Uterus (tissue), 4 donors: ENCODE results near the gene PYGB. TPM values are rescaled to one million over a fixed set of nuclear protein-coding genes. Genes with fewer than 3 reads are reported as not detected.

ENCODE experiments used
- DNase-seq, 2 donors: peaks; one replicate each; pipeline ENCODE4 v3.0.0-alpha.2; 2019 to 2020
- H3K27ac ChIP-seq, 2 donors: fragments of 200-600 bp; sonication (generic); 1 replicate in 1 of 2; 2 replicates in 1 of 2; pipeline ENCODE4 v1.5.1; 2016 to 2018
- H3K27me3 ChIP-seq, 2 donors: fragments of 200-600 bp; sonication (generic); one replicate each; pipeline ENCODE4 v1.5.1; 2018 to 2019; ENCODE audit warnings: control low read depth in 1 of 2
- H3K36me3 ChIP-seq, 2 donors: fragments of 200-600 bp; sonication (generic); one replicate each; pipeline ENCODE4 v1.5.1; 2019; ENCODE audit warnings: control low read depth in 1 of 2
- H3K4me1 ChIP-seq, 2 donors: fragments of 200-600 bp; sonication (generic); one replicate each; pipeline ENCODE4 v1.5.1; 2018 to 2019; ENCODE audit warnings: control low read depth in 1 of 2
- H3K4me3 ChIP-seq, 2 donors: fragments of 200-600 bp; sonication (generic); 1 replicate in 1 of 2; 2 replicates in 1 of 2; pipeline ENCODE4 v1.5.1; 2018 to 2019; ENCODE audit warnings: mild to moderate bottlenecking in 1 of 2
- H3K9me3 ChIP-seq, 2 donors: fragments of 200-600 bp; sonication (generic); one replicate each; pipeline ENCODE4 v1.5.1; 2019; ENCODE audit warnings: control low read depth in 1 of 2
- CTCF ChIP-seq, 4 experiments: fragments of 200-600 bp in 2 of 4; fragments of 450-650 bp in 2 of 4; sonication (generic) in 2 of 4; IDR thresholded peaks; one replicate each; pipeline ENCODE4 v1.5.1; 2016 to 2019; ENCODE audit warnings: antibody characterized with exemption in 4 of 4, mild to moderate bottlenecking in 2 of 4, moderate library complexity in 1 of 4
- POLR2A ChIP-seq, 2 donors: fragments of 450-650 bp; IDR thresholded peaks; one replicate each; pipeline ENCODE4 v1.6.1; 2016; ENCODE audit warnings: antibody characterized with exemption in 2 of 2, mild to moderate bottlenecking in 1 of 2, moderate library complexity in 1 of 2
- intact Hi-C: fragments of 100-400 bp; cut with DNase I; formaldehyde crosslinking; loops from one replicate; pipeline ENCODE4 v1.15.1; 2023; ENCODE audit warnings: low total_unique reads
- total RNA-seq, 4 donors: library from RNA; depleted of rRNA in 3 of 4; stranded (reverse); fragments of >200 nt in 3 of 4; gene quantifications; one replicate each; pipeline versions ENCODE4 v1.1.0 to v1.2.4, GENCODE V29; 2014 to 2023
- donor health status: DM: yes; HTN: yes; CAD: no.

Gene PYGB
- total RNA-seq, 4 donors from 2014 or later, result 26.2 to 87.9 (median 49.8) TPM

GRCh38 chr20:25289886-25290597, 42.2 kb downstream of the PYGB start:
- TF ChIP-seq CTCF (IDR thresholded peaks at IDR 0.05) (no peak), POLR2A (IDR thresholded peaks at IDR 0.05) (no peak)
- intact Hi-C loops, result loop anchor here (10.0 kb wide), 1 partner anchor 105 kb away; the partner anchor contains the start of gene ABHD12
- H3K27me3 ChIP-seq, result no peaks in the 10 kb centered on the region
- H3K9me3 ChIP-seq, result no peaks in the 10 kb centered on the region
- no peak for DNase-seq
- no peak overlapping the region for H3K27ac ChIP-seq
- H3K4me3 ChIP-seq, result no peak overlapping the region
- no peaks in the 10 kb centered on the region for H3K36me3 ChIP-seq
- H3K4me1 ChIP-seq, result no peaks in the 10 kb centered on the region

- no peaks in the 10 kb centered on the region for H3K4me1 ChIP-seq
- peak overlapping the region in 1 of 2 donors; percentile 13 for H3K27ac ChIP-seq
- H3K9me3 ChIP-seq, result no peaks in the 10 kb centered on the region
- H3K36me3 ChIP-seq, result no peaks in the 10 kb centered on the region
- TF ChIP-seq CTCF (IDR thresholded peaks at IDR 0.05), result no peak
- TF ChIP-seq POLR2A (IDR thresholded peaks at IDR 0.05), result no peak
- intact Hi-C loops, result loop anchor here (10.0 kb wide), 1 partner anchor 104 kb away; the partner anchor contains the start of gene ABHD12
- DNase-seq, result no peak
- H3K27me3 ChIP-seq, result no peaks in the 10 kb centered on the region
- no peak overlapping the region for H3K4me3 ChIP-seq
Measured at GRCh38 chr20:25290646-25291431, 43.0 kb downstream of the PYGB start.

GRCh38 chr20:25291432-25292133, 43.7 kb downstream of the PYGB start:
- intact Hi-C loops, result loop anchor here (10.0 kb wide), 1 partner anchor 103 kb away; the partner anchor contains the start of gene ABHD12
- TF ChIP-seq CTCF (IDR thresholded peaks at IDR 0.05), result no peak
- TF ChIP-seq POLR2A (IDR thresholded peaks at IDR 0.05), result no peak
- H3K27ac ChIP-seq, result peak overlapping the region in 1 of 2 donors; percentile 13
- no peaks in the 10 kb centered on the region for H3K36me3 ChIP-seq
- DNase-seq, result no peak
- H3K4me3 ChIP-seq, result no peak overlapping the region
- no peaks in the 10 kb centered on the region for H3K4me1 ChIP-seq
- no peaks in the 10 kb centered on the region for H3K27me3 ChIP-seq
- no peaks in the 10 kb centered on the region for H3K9me3 ChIP-seq

DNA sequence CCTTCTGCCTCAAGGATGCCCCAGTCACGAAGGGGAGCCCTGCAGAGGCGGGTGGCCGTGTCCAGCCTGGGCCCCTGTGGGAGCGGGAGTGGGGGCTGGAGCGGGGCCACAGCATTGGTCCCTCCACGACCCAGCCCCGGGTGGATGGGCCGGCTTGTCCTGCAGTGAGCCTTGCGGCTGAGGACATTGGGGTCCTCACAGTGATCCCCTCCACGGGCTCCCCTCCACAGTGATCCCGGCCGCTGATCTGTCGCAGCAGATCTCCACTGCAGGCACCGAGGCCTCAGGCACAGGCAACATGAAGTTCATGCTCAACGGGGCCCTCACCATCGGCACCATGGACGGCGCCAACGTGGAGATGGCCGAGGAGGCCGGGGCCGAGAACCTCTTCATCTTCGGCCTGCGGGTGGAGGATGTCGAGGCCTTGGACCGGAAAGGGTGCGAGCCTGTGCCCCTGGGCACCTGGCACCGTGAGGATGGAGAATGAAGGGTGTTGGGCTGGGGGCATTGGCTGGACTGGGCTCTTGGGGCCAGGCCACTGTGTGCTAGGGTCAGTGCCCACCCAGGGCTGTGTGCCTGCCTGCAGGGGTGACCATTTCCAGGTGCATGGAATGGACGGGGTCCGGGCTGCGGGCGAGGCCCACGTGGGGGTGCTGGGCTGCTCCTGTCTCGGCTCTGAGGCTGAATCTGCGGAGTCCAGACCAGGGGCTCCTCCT, 44.4 kb downstream of the PYGB start:
- H3K27me3 ChIP-seq, result no peaks in the 10 kb centered on the region
- no peaks in the 10 kb centered on the region for H3K4me1 ChIP-seq
- H3K36me3 ChIP-seq, result no peaks in the 10 kb centered on the region
- no peak overlapping the region for H3K4me3 ChIP-seq
- H3K27ac ChIP-seq, result no peak overlapping the region
- no peaks in the 10 kb centered on the region for H3K9me3 ChIP-seq
- no peak for TF ChIP-seq POLR2A (IDR thresholded peaks at IDR 0.05)
- no peak for TF ChIP-seq CTCF (IDR thresholded peaks at IDR 0.05)
- DNase-seq, result no peak
- intact Hi-C loops, result loop anchor here (10.0 kb wide), 1 partner anchor 102 kb away; the partner anchor contains the start of gene ABHD12
